Stimulated activated CD4-positive, alpha-beta T cell treated with anti-CD3 and anti-CD28 coated beads, TNF-alpha, amount 100 ng/mL, for 4 hours (primary cell): ENCODE measurements around the gene TMSB10.
"Not testable (repeated sequence)": the region's sequence is repeated elsewhere in the genome, so short reads cannot be mapped to it uniquely, and the experiment has no call there.

Experiments
- DNase-seq, 3 experiments: peaks; one replicate each; pipeline ENCODE4 v3.0.0-alpha.2; 2020; ENCODE audit warnings: low read depth in 3 of 3

TMSB10 gene

GRCh38 chr2:84905181-84906107 lies at the start of gene TMSB10:
Gene TMSB10 (plus strand): TSS chr2:84905656.
- peak; percentile 81 to 86 (median 84) for DNase-seq

- no peak for DNase-seq
Measured at GRCh38 chr2:84855731-84856130, 49.7 kb upstream of the TMSB10 start.

- no peak for DNase-seq
Measured at GRCh38 chr2:84856787-84857186, 48.7 kb upstream of the TMSB10 start.

- DNase-seq, result no peak
Measured at GRCh38 chr2:84857566-84857965, 47.9 kb upstream of the TMSB10 start.

GRCh38 chr2:84858123-84858522 lies 47.3 kb upstream of the TMSB10 start:
- no peak for DNase-seq

- DNase-seq, result no peak
Measured at GRCh38 chr2:84858937-84859336, 46.5 kb upstream of the TMSB10 start.

GRCh38 chr2:84861539-84861938 lies 43.9 kb upstream of the TMSB10 start:
- DNase-seq, result no peak

GRCh38 chr2:84862006-84862405 lies 43.5 kb upstream of the TMSB10 start:
- DNase-seq, result no peak

GRCh38 chr2:84865181-84865783 lies 40.2 kb upstream of the TMSB10 start:
- no peak for DNase-seq

GRCh38 chr2:84866122-84866521 lies 39.3 kb upstream of the TMSB10 start:
- no peak for DNase-seq

- not testable (repeated sequence) for DNase-seq
Measured at GRCh38 chr2:84868327-84868726, 37.1 kb upstream of the TMSB10 start.

- no peak for DNase-seq
Measured at GRCh38 chr2:84870306-84870705, 35.1 kb upstream of the TMSB10 start.

GRCh38 chr2:84872691-84873090 lies 32.8 kb upstream of the TMSB10 start:
- DNase-seq, result not testable (repeated sequence)

GRCh38 chr2:84873350-84873749 lies 32.1 kb upstream of the TMSB10 start:
- DNase-seq, result no peak

GRCh38 chr2:84874381-84875212 lies 30.9 kb upstream of the TMSB10 start:
- DNase-seq, result no peak

- no peak for DNase-seq
Measured at GRCh38 chr2:84875213-84875560, 30.3 kb upstream of the TMSB10 start.

GRCh38 chr2:84875619-84876018 lies 29.8 kb upstream of the TMSB10 start:
- DNase-seq, result not testable (repeated sequence)

GRCh38 chr2:84876369-84876768 lies 29.1 kb upstream of the TMSB10 start:
- DNase-seq, result no peak

GRCh38 chr2:84878459-84878858 lies 27.0 kb upstream of the TMSB10 start:
- no peak for DNase-seq

GRCh38 chr2:84878896-84879583 lies 26.4 kb upstream of the TMSB10 start:
- DNase-seq, result no peak

GRCh38 chr2:84879584-84880394 lies 25.7 kb upstream of the TMSB10 start:
- no peak for DNase-seq
